Neural progenitor cell (in vitro differentiated cells): ENCODE data around the gene TLE1. TPM values are rescaled to one million over a fixed set of nuclear protein-coding genes. Genes with fewer than 3 reads are reported as not detected.

ENCODE experiments used
- DNase-seq: peaks from one replicate; pipeline ENCODE4 v3.0.0-alpha.2; 2016; ENCODE audit warnings: low spot score
- H2AFZ ChIP-seq: fragments of 200-600 bp; sonication (generic); replicated peaks from 2 replicates; pipeline ENCODE4 v1.6.1; 2016; ENCODE audit warnings: antibody characterized with exemption
- H3F3A ChIP-seq: fragments of 200-600 bp; sonication (generic); 2 replicates; pipeline ENCODE4 v1.6.1; 2016; ENCODE audit warnings: antibody characterized with exemption, low read depth
- H3K27ac ChIP-seq: fragments of 200-600 bp; sonication (generic); 2 replicates; pipeline ENCODE4 v1.5.1; 2016; ENCODE audit warnings: mild to moderate bottlenecking
- H3K27me3 ChIP-seq: fragments of 200-600 bp; sonication (generic); 2 replicates; pipeline ENCODE4 v1.6.1; 2016; ENCODE audit warnings: mild to moderate bottlenecking, moderate library complexity
- H3K36me3 ChIP-seq: fragments of 200-600 bp; sonication (generic); 2 replicates; pipeline ENCODE4 v1.5.1; 2016
- H3K4me1 ChIP-seq: fragments of 200-600 bp; sonication (generic); 2 replicates; pipeline ENCODE4 v1.6.1; 2016; ENCODE audit warnings: mixed run types
- H3K4me2 ChIP-seq: fragments of 200-600 bp; sonication (generic); 2 replicates; pipeline ENCODE4 v1.6.1; 2016
- H3K4me3 ChIP-seq: fragments of 200-600 bp; sonication (generic); 2 replicates; pipeline ENCODE4 v1.5.1; 2016
- H3K79me2 ChIP-seq: fragments of 200-600 bp; sonication (generic); 2 replicates; pipeline ENCODE4 v1.6.1; 2016; ENCODE audit warnings: low read depth
- H3K9ac ChIP-seq: fragments of 200-600 bp; sonication (generic); 2 replicates; pipeline ENCODE4 v1.6.1; 2016
- H3K9me3 ChIP-seq: fragments of 200-600 bp; sonication (generic); 2 replicates; pipeline ENCODE4 v1.5.1; 2016; ENCODE audit warnings: low read depth
- H4K20me1 ChIP-seq: fragments of 200-600 bp; sonication (generic); 2 replicates; pipeline ENCODE4 v1.6.1; 2016; ENCODE audit warnings: low read depth
- H3K27ac Mint-ChIP-seq: 3 replicates; pipeline ENCODE4 v1.8.0; 2021; ENCODE audit warnings: mixed read lengths
- H3K27me3 Mint-ChIP-seq: 2 replicates; pipeline ENCODE4 v1.8.0; 2022; ENCODE audit warnings: low read depth, mild to moderate bottlenecking, inconsistent platforms, moderate library complexity, mixed read lengths; ENCODE audit not compliant: insufficient read depth
- H3K36me3 Mint-ChIP-seq: 3 replicates; pipeline ENCODE4 v1.8.0; 2021; ENCODE audit warnings: mixed read lengths
- H3K4me1 Mint-ChIP-seq: 3 replicates; pipeline ENCODE4 v1.8.0; 2021; ENCODE audit warnings: mixed read lengths
- H3K4me3 Mint-ChIP-seq: 3 replicates; pipeline ENCODE4 v1.8.0; 2021; ENCODE audit warnings: mild to moderate bottlenecking, moderate library complexity, mixed read lengths
- H3K9me3 Mint-ChIP-seq: 3 replicates; pipeline ENCODE4 v1.8.0; 2020; ENCODE audit warnings: mixed read lengths
- CTCF ChIP-seq: fragments of 200-600 bp; sonication (generic); IDR thresholded peaks from 2 replicates; pipeline ENCODE4 v1.5.1; 2017; ENCODE audit warnings: antibody characterized with exemption, mild to moderate bottlenecking
- EZH2 ChIP-seq: fragments of 200-600 bp; sonication (generic); IDR thresholded peaks from 2 replicates; pipeline ENCODE4 v1.6.1; 2017; ENCODE audit warnings: antibody characterized with exemption, mild to moderate bottlenecking, moderate library complexity
- EZH2phosphoT487 ChIP-seq: fragments of 200-600 bp; sonication (generic); IDR thresholded peaks from 2 replicates; pipeline ENCODE4 v1.6.1; 2017; ENCODE audit warnings: antibody characterized with exemption
- total RNA-seq: library from RNA; depleted of rRNA; stranded (reverse); fragments of >200 nt; gene quantifications from 2 replicates; pipeline ENCODE4 v1.2.3, GENCODE V29; 2015; ENCODE audit warnings: low replicate concordance

The TLE1 gene
- total RNA-seq, 1 donor from 2014 or later: 54.7 TPM

GRCh38 chr9:81684635-81685034, 4.7 kb downstream of the TLE1 start:
- no peak for DNase-seq
- H3K27ac ChIP-seq: no peak overlapping the region
- peak overlapping the region; percentile 94 for H3K4me2 ChIP-seq
- no peaks in the 10 kb centered on the region for H3K9me3 Mint-ChIP-seq
- peaks cover 22% of the 10 kb centered on the region for H3K36me3 Mint-ChIP-seq
- H3K9me3 ChIP-seq: no peaks in the 10 kb centered on the region
- peaks cover 97% of the 10 kb centered on the region for H3K79me2 ChIP-seq
- TF ChIP-seq CTCF: no peak
- TF ChIP-seq EZH2: no peak
- TF ChIP-seq EZH2phosphoT487: no peak
- H3F3A ChIP-seq: peaks cover 27% of the 10 kb centered on the region
- no peak overlapping the region for H2AFZ ChIP-seq
- H3K4me3 Mint-ChIP-seq: no peak overlapping the region
- H3K27ac Mint-ChIP-seq: no peak overlapping the region
- H3K36me3 ChIP-seq: no peaks in the 10 kb centered on the region
- H4K20me1 ChIP-seq: peaks cover 73% of the 10 kb centered on the region
- no peak overlapping the region for H3K9ac ChIP-seq
- no peaks in the 10 kb centered on the region for H3K27me3 ChIP-seq
- H3K4me1 Mint-ChIP-seq: peaks cover 19% of the 10 kb centered on the region
- peak overlapping the region; percentile 92 for H3K4me3 ChIP-seq
- H3K4me1 ChIP-seq: peaks cover 63% of the 10 kb centered on the region
- H3K27me3 Mint-ChIP-seq: peaks cover 10% of the 10 kb centered on the region

GRCh38 chr9:81683704-81684103, 5.6 kb downstream of the TLE1 start:
- H3K27me3 ChIP-seq: no peaks in the 10 kb centered on the region
- H4K20me1 ChIP-seq: peaks cover 78% of the 10 kb centered on the region
- H2AFZ ChIP-seq: no peak overlapping the region
- no peak overlapping the region for H3K27ac ChIP-seq
- no peaks in the 10 kb centered on the region for H3K9me3 Mint-ChIP-seq
- H3K9ac ChIP-seq: no peak overlapping the region
- peaks cover 69% of the 10 kb centered on the region for H3K4me1 ChIP-seq
- H3K4me3 Mint-ChIP-seq: no peak overlapping the region
- peak overlapping the region; percentile 94 for H3K4me2 ChIP-seq
- DNase-seq: no peak
- H3K27me3 Mint-ChIP-seq: peaks cover 10% of the 10 kb centered on the region
- TF ChIP-seq EZH2: no peak
- no peak overlapping the region for H3K27ac Mint-ChIP-seq
- H3K36me3 Mint-ChIP-seq: peaks cover 25% of the 10 kb centered on the region
- H3K9me3 ChIP-seq: no peaks in the 10 kb centered on the region
- peaks cover 28% of the 10 kb centered on the region for H3F3A ChIP-seq
- H3K4me1 Mint-ChIP-seq: peaks cover 24% of the 10 kb centered on the region
- no peaks in the 10 kb centered on the region for H3K36me3 ChIP-seq
- H3K79me2 ChIP-seq: peaks cover 100% of the 10 kb centered on the region
- H3K4me3 ChIP-seq: no peak overlapping the region

GRCh38 chr9:81683238-81683637, 6.1 kb downstream of the TLE1 start:
- H3K27me3 ChIP-seq: no peaks in the 10 kb centered on the region
- H3K79me2 ChIP-seq: peaks cover 100% of the 10 kb centered on the region
- H3K27ac Mint-ChIP-seq: no peak overlapping the region
- H3K9me3 ChIP-seq: no peaks in the 10 kb centered on the region
- no peak overlapping the region for H3K9ac ChIP-seq
- H3K36me3 Mint-ChIP-seq: peaks cover 25% of the 10 kb centered on the region
- peak overlapping the region; percentile 94 for H3K4me2 ChIP-seq
- no peaks in the 10 kb centered on the region for H3K36me3 ChIP-seq
- H4K20me1 ChIP-seq: peaks cover 78% of the 10 kb centered on the region
- H2AFZ ChIP-seq: no peak overlapping the region
- no peaks in the 10 kb centered on the region for H3K9me3 Mint-ChIP-seq
- no peak overlapping the region for H3K4me3 ChIP-seq
- H3F3A ChIP-seq: peaks cover 28% of the 10 kb centered on the region
- no peak overlapping the region for H3K4me3 Mint-ChIP-seq
- H3K4me1 Mint-ChIP-seq: peaks cover 24% of the 10 kb centered on the region
- DNase-seq: no peak
- no peak for TF ChIP-seq CTCF
- TF ChIP-seq EZH2phosphoT487: no peak
- no peak for TF ChIP-seq EZH2
- H3K27ac ChIP-seq: no peak overlapping the region
- peaks cover 10% of the 10 kb centered on the region for H3K27me3 Mint-ChIP-seq
- peaks cover 69% of the 10 kb centered on the region for H3K4me1 ChIP-seq

GRCh38 chr9:81682797-81683196, 6.5 kb downstream of the TLE1 start:
- Mint-ChIP-seq H3K36me3 (peaks cover 28% of the 10 kb centered on the region), H3K9me3 (no peaks in the 10 kb centered on the region), H3K4me1 (peaks cover 24% of the 10 kb centered on the region), H3K27ac (peak overlapping the region; percentile 6), H3K4me3 (peak overlapping the region; percentile 34), H3K27me3 (peaks cover 10% of the 10 kb centered on the region)
- Histone ChIP-seq H3K4me1 (peaks cover 69% of the 10 kb centered on the region), H3F3A (peaks cover 28% of the 10 kb centered on the region), H3K27ac (no peak overlapping the region), H3K9ac (no peak overlapping the region), H3K79me2 (peaks cover 100% of the 10 kb centered on the region), H3K27me3 (no peaks in the 10 kb centered on the region), H3K4me3 (no peak overlapping the region), H2AFZ (no peak overlapping the region), H4K20me1 (peaks cover 77% of the 10 kb centered on the region), H3K4me2 (no peak overlapping the region), H3K9me3 (no peaks in the 10 kb centered on the region), H3K36me3 (no peaks in the 10 kb centered on the region)
- DNase-seq: no peak
- TF ChIP-seq EZH2phosphoT487 (no peak), CTCF (no peak), EZH2 (no peak)
